Measurements from ENCODE around the gene RNF214.

DNA sequence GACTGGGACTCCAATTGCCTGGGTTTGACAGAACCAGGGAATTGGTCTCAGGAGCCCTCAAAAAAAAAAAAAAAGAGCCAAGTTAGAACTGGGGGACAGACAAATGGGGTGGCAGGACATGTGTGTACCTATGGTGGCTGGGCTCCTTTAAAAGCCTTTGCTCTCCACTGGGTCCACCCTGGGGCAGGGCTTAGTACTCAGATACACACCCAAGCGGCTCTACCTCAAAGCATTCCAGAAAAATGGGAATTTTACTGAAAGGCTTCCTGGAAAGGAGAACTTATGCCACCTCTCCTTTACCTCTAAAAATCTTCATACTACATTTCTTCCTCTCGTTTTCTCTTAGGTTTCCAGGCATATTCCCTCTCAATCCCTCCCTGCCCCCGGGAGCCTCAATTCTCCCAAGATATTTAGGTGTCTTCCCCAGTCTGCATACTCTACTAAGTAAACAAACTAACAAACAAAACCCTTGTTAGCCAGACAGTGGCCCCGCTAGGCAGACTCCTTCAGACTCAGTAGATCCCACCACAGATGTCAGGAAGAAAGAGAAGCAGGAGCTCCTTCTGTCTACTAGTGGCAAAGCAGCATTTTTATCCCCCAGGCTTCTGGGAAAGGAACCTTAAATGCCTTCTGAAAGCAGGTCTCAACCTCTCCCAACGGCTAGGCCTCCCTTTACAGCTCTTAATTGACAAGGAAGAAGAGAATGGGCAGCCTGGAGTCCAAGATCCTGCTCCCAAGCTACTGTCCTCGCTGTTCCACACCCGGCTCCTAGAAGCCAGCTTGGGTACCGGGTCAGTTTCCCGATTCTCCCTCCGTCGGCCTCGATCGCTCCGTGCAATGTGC is 1.3 kb upstream of the RNF214 start:
- TF ChIP-seq POLR2A (IDR thresholded peaks at IDR 0.05) (no peak), POLR2AphosphoS5 (IDR thresholded peaks at IDR 0.05) (no peak), EP300 (IDR thresholded peaks at IDR 0.05) (no peak)
- TF ChIP-seq, protein P1, sequence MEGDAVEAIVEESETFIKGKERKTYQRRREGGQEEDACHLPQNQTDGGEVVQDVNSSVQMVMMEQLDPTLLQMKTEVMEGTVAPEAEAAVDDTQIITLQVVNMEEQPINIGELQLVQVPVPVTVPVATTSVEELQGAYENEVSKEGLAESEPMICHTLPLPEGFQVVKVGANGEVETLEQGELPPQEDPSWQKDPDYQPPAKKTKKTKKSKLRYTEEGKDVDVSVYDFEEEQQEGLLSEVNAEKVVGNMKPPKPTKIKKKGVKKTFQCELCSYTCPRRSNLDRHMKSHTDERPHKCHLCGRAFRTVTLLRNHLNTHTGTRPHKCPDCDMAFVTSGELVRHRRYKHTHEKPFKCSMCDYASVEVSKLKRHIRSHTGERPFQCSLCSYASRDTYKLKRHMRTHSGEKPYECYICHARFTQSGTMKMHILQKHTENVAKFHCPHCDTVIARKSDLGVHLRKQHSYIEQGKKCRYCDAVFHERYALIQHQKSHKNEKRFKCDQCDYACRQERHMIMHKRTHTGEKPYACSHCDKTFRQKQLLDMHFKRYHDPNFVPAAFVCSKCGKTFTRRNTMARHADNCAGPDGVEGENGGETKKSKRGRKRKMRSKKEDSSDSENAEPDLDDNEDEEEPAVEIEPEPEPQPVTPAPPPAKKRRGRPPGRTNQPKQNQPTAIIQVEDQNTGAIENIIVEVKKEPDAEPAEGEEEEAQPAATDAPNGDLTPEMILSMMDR (IDR thresholded peaks at IDR 0.05) = no peak

Measured in stomach (tissue), 4 donors.